ENCODE measurements around the gene BIRC3.

GRCh38 chr11:102346456-102346747 lies 29.1 kb downstream of the BIRC3 start:
- TF ChIP-seq CTCF (IDR thresholded peaks at IDR 0.05; ENCODE audit: poor library complexity, severe bottlenecking) (no peak), SMC3 (conservative IDR thresholded peaks at IDR 0.05; ENCODE audit: poor library complexity) (no peak), EP300 (conservative IDR thresholded peaks at IDR 0.05; ENCODE audit: poor library complexity, severe bottlenecking) (no peak)

Measured in neural cell (in vitro differentiated cells).